Muscle of arm (tissue), 14 donors: Measurements from ENCODE around the gene RIMBP3B. TPM values are rescaled to one million over a fixed set of nuclear protein-coding genes. Genes with fewer than 3 reads are reported as not detected.
"Not testable (repeated sequence)": the region's sequence is repeated elsewhere in the genome, so short reads cannot be mapped to it uniquely, and the experiment has no call there.

Experiments
- DNase-seq: peaks from one replicate; pipeline ENCODE4 v3.0.0-alpha.2; 2013
- long read RNA-seq, 11 donors: transcript quantifications; one replicate each; lab custom pipeline, GENCODE V29; 2026
- polyA plus RNA-seq, 12 donors: library from polyadenylated mRNA; unstranded; fragments of 120-200 nt; gene quantifications; one replicate each; pipeline ENCODE4 v1.2.1, GENCODE V29; 2013; ENCODE audit not compliant: insufficient read length in 12 of 12

RIMBP3B gene, protein sequence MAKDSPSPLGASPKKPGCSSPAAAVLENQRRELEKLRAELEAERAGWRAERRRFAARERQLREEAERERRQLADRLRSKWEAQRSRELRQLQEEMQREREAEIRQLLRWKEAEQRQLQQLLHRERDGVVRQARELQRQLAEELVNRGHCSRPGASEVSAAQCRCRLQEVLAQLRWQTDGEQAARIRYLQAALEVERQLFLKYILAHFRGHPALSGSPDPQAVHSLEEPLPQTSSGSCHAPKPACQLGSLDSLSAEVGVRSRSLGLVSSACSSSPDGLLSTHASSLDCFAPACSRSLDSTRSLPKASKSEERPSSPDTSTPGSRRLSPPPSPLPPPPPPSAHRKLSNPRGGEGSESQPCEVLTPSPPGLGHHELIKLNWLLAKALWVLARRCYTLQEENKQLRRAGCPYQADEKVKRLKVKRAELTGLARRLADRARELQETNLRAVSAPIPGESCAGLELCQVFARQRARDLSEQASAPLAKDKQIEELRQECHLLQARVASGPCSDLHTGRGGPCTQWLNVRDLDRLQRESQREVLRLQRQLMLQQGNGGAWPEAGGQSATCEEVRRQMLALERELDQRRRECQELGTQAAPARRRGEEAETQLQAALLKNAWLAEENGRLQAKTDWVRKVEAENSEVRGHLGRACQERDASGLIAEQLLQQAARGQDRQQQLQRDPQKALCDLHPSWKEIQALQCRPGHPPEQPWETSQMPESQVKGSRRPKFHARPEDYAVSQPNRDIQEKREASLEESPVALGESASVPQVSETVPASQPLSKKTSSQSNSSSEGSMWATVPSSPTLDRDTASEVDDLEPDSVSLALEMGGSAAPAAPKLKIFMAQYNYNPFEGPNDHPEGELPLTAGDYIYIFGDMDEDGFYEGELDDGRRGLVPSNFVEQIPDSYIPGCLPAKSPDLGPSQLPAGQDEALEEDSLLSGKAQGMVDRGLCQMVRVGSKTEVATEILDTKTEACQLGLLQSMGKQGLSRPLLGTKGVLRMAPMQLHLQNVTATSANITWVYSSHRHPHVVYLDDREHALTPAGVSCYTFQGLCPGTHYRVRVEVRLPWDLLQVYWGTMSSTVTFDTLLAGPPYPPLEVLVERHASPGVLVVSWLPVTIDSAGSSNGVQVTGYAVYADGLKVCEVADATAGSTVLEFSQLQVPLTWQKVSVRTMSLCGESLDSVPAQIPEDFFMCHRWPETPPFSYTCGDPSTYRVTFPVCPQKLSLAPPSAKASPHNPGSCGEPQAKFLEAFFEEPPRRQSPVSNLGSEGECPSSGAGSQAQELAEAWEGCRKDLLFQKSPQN (N-terminal part only)
- polyA plus RNA-seq = under 1 TPM in 3 of 12 donors, not detected in 9; 0.05 to 0.13 (median 0.10) TPM
- long read RNA-seq, donor 1 = 0 reads
- long read RNA-seq, donor 2, full-length matches to known transcripts = 1 of 1 reads
- long read RNA-seq, donor 2, partial matches to known transcripts = 0 of 1 reads
- long read RNA-seq, donor 2, other reads (novel, unspliced or antisense) = 0 of 1 reads
- long read RNA-seq, donor 3, full-length matches to known transcripts = 1 of 1 reads
- long read RNA-seq, donor 3, partial matches to known transcripts = 0 of 1 reads
- long read RNA-seq, donor 3, other reads (novel, unspliced or antisense) = 0 of 1 reads
- long read RNA-seq, donor 4 = 0 reads
- long read RNA-seq, donor 5 = 0 reads
- long read RNA-seq, donor 6, full-length matches to known transcripts = 1 of 1 reads
- long read RNA-seq, donor 6, partial matches to known transcripts = 0 of 1 reads
- long read RNA-seq, donor 6, other reads (novel, unspliced or antisense) = 0 of 1 reads
- long read RNA-seq, donor 7, full-length matches to known transcripts = 1 of 1 reads
- long read RNA-seq, donor 7, partial matches to known transcripts = 0 of 1 reads
- long read RNA-seq, donor 7, other reads (novel, unspliced or antisense) = 0 of 1 reads
- long read RNA-seq, donor 8, full-length matches to known transcripts = 2 of 2 reads
- long read RNA-seq, donor 8, partial matches to known transcripts = 0 of 2 reads
- long read RNA-seq, donor 8, other reads (novel, unspliced or antisense) = 0 of 2 reads
- long read RNA-seq, donor 9 = 0 reads
- long read RNA-seq, donor 10 = 0 reads
- long read RNA-seq, donor 11 = 0 reads

DNA sequence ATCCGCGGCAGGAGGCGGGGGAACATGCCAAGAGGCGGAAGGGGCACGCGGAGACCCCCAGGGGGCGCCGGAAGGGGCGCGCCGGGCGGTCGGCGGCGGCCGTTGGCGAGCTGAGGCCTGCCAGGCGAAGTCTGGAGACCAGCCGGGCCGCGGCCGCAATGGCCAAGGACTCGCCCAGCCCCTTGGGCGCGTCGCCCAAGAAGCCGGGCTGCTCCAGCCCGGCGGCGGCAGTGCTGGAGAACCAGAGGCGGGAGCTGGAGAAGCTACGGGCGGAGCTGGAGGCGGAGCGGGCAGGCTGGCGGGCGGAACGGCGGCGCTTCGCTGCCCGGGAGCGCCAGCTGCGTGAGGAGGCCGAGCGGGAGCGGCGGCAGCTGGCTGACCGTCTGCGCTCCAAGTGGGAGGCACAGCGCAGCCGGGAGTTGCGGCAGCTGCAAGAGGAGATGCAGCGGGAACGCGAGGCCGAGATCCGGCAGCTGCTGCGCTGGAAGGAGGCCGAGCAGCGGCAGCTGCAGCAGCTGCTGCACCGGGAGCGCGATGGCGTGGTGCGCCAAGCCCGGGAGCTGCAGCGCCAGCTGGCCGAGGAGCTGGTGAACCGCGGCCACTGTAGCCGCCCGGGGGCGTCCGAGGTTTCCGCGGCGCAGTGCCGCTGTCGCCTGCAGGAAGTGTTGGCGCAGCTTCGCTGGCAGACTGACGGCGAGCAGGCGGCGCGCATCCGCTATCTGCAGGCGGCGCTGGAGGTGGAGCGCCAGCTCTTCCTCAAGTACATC lies at the start of gene RIMBP3B:
Gene RIMBP3B, plus strand, starts transcription at position 51 of the 767 bp plus-strand sequence. Its CDS starts 108 bp downstream, at position 159.
- DNase-seq = not testable (repeated sequence)

DNA sequence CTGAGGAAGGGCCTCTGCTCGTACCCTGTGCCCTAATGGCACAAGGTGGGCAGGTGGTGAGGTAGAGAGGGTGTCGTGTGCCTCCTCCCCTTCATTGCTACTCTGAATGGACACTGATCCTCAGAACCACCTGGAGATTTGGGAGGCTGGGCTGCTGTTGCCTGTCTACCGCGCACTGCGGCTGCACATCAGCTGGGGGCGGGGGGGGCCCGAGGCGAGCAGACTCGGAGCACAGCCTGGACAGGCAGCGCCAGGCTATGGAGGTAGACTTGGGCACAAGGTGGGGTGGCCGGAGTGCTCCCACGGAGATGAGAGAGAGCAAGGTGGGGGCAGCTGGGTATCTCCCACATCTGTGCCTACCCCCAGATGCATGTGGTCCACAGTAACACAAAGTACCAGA lies 26.0 kb upstream of the RIMBP3B start:
- DNase-seq = not testable (repeated sequence)

DNA sequence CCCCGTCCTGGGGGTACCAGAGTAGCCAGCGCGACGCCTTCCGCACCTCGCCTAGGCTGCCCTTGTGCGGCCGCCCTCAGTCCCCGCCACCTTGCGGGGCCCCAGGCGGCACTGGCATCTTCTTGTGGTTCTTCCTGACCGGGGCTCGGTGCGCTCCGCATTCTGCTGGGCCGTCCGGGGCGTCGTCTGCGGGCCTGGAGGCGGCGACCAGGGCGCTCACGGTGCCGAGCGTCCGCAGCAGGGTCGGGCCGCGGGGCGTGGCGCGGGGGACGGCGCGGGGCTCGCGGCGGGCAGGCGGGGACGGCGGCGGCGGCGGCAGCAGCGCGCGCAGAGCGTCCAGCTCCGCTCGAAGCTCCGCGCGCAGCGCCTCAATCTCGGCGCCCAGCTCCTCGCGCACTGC lies 23.0 kb upstream of the RIMBP3B start:
- DNase-seq = not testable (repeated sequence)

DNA sequence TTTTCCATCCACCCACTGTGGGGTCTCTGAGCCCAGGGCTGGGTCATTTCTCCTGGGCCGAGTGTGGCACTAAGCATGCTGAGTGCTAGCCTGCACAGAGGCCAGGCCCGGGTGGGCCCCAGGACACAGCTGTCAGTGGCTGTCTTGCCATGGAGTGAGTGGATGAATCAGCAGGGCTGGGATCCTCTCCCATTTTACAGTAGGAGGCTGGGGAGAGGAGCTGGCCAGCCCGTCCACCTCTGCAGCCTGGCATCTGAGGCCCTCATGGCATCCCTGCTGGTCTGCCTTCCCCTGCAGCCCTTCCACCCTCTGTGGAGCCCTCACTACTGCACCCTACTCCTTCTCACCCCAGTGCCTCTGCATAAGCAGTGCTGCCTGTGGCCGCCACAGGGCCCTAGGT lies 21.1 kb upstream of the RIMBP3B start:
- DNase-seq = not testable (repeated sequence)

DNA sequence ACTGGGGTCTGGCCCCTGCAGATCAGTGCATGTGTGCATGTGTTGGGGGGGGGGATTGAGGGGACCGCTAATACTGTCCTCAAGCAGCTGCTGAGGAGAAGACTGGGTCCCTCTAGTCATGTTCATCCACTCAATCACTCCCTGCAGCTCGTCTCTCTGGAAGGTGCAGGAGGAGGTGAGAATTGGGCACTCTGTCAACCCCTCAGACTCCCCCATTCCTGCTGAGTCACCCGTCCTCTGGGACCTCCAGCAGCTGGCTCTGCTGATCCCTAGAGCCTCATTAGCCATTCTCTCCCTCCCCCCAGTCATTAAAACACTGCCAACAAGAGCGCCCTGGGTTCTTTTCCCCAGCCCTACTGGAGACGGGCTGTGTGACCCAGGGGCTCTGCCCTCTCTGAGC lies 20.5 kb upstream of the RIMBP3B start:
- DNase-seq = not testable (repeated sequence)

DNA sequence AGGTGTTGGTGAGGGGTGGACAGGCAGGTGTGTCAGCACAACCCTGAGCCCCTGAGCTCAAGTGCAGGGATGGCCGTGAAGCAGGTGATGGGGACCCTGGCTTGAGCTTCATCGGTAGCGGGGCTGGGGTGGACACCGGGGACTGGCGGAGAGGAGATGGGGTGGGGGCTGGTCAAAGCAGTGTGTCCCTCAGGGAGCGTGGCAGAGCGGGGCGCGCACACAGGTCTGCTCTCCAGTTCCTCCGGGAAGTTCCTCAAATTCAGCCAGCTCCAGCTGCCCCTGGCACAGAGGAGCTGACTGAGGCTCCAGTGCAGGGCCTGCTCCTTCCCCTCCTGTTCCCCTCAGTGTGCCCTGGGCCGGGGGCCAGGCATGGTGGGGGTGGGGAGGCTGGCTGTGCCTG lies 19.7 kb upstream of the RIMBP3B start:
- DNase-seq = not testable (repeated sequence)

DNA sequence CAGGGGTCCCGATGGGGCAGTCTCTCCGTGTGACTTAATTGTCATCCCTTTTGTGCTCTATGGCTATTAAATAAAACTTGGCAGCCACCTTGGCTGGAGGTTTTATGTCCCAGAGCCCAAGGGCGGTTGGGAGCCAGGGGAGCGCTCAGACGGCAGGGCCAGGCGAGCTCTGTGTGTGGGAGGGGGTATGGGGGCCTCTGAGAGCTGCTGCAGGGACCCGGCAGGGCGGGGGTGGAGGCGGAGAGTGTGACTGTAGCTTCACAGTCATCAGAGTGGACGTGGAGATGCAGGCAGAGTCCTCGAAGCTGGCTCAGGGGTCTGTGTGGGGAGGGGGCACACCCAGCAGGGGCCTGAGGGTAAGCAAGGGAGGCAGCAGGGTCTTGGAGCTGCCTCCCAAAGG lies 19.2 kb upstream of the RIMBP3B start:
- not testable (repeated sequence) for DNase-seq

DNA sequence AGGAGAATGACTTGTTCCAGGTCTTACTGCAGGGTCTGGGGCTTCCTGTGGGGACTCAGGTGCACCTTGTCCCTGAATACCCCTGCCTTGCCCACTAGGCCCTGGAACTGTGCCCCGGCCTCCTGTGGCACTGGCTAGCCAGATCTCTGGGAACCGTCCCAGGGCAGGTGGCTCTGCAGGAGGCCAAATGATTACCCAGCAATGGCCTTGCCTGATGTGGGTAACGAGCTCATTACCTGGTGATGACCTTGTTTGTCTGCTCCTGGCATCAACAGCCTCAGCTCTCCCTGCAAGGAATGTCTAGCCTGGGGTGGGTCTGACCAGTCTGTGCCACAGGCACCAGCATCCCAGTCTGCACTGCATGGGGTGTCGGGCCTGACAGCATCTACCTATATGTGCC lies 18.2 kb upstream of the RIMBP3B start:
- not testable (repeated sequence) for DNase-seq

DNA sequence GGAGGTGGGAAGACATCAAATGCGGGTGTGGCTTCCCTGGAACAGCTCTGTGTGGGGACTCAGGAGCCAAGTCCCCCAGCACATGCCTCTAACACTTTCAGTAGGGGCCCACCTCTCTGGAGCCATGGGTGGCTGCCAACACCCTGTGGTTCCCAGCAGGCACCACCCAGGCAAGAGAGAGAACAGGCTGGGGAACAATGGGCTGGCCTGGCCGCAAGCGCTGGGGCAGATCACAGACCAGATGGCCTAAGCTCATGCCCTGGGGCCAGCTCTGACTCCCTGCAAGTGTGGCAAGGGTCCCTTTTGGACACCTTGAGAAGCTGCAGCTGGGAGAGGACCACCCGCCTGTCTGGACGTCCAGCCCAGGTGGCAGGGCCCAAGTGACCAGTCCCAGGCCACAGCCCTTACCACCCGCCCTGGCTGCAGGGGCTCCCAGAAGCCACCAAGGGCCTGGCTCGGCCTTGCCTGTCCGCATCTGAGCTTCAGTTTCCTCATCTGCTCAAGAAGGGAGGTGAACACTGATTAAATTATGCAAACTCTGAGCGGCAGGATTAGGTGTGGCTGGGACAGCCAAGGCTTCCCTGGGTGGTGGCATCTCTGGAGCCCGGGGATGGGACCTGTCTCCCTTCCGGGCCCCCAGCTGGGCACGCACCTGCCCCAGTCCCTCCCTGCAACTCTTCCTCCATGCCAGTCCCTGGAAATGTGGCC lies 14.8 kb upstream of the RIMBP3B start:
- not testable (repeated sequence) for DNase-seq

DNA sequence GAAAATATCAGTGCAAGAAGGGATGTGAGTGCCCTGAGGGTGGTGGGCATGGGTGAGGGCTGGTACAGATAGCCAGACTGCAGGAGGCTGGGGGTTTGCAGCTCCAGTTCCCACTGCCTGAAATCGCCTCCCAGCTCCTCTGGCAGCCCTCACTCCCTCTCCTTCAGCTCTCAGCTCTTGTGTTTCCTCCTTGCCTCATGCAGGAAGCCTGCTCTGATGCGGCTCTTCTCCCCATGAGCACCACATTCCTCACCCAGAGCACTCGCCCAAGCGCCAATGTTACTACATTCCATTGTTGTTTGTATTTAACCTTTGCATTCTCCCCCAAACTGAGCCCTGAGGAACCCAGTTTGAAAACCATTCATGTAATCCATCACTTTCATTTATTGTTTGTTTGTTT lies 7.7 kb upstream of the RIMBP3B start:
- DNase-seq = not testable (repeated sequence)

DNA sequence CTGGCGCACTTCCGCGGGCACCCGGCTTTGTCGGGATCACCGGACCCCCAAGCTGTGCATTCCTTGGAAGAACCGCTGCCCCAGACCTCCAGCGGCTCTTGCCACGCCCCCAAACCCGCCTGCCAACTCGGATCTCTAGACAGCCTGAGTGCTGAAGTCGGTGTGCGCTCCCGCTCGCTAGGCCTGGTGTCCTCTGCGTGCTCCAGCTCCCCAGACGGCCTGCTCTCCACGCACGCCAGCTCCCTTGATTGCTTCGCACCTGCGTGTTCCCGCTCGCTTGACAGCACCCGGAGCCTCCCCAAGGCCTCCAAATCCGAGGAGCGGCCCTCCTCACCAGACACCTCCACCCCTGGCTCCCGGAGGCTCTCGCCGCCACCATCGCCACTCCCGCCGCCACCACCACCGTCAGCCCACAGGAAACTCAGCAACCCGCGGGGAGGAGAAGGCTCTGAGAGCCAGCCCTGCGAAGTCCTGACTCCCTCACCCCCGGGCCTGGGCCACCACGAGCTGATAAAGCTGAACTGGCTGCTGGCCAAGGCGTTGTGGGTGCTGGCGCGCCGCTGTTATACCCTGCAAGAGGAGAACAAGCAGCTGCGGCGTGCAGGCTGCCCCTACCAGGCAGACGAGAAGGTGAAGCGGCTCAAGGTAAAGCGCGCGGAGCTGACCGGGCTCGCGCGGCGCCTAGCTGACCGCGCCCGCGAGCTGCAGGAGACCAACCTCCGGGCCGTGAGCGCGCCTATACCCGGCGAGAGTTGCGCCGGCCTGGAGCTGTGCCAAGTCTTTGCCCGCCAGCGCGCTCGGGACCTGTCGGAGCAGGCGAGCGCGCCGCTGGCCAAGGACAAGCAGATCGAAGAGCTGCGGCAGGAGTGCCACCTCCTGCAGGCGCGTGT lies 1.2 kb downstream of the RIMBP3B start:
- DNase-seq = not testable (repeated sequence)

DNA sequence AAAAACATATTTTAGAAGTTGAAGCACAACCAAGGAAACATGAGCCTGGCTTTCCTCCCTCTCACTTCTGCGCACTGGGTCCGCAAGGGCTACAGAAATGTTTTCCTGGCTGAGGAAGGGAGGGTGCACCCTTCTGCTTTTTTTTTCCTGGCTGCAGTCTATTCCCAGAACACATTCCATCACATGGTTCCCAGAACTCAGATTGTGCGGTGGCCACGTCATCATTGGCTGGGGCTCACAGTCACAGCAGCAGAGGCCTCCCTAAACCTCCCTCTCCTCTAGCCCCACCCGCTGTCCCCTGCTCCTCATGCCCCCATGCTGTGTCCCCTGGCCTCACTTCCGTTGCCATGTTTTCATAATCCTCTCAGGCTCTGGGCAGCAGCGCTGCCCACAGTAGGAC lies 5.9 kb downstream of the RIMBP3B start:
- not testable (repeated sequence) for DNase-seq

DNA sequence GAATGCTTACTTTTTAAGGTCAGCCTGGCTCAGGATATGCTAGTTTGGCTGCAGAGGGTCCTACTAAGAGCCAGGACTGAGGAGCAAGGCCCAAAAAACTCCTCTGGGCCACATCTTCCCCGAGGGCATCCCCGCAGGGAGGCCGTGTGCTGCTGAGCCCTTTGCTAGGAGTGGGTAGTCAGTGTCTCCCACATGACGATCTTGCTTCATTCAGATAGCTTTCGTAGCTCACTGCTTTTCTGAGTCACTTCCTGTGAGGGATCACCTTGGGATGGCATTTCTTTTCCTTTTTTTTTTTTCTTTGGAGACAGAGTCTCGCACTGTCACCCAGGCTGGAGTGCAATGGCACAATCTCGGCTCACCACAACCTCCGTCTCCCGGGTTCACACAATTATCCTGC lies 6.5 kb downstream of the RIMBP3B start:
- not testable (repeated sequence) for DNase-seq

DNA sequence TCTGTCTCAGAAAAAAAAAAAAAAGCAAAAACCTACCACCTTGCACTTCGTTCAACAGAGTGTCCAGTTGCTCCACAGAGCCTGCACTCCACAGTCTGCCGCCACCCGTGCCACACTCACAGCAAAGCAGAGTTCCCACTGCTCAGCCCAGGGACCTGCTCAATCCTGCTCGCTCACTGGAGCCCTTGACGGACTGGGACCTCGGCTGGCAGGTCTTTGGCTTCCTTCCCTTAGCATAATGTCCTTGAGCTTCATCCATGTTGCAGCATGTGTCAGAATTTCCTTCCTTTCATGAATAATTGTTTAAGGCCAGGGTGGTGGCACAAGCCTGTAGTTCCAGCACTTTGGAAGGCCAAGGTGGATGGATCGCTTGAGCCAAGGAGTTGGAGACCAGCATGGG lies 11.1 kb downstream of the RIMBP3B start:
- not testable (repeated sequence) for DNase-seq

DNA sequence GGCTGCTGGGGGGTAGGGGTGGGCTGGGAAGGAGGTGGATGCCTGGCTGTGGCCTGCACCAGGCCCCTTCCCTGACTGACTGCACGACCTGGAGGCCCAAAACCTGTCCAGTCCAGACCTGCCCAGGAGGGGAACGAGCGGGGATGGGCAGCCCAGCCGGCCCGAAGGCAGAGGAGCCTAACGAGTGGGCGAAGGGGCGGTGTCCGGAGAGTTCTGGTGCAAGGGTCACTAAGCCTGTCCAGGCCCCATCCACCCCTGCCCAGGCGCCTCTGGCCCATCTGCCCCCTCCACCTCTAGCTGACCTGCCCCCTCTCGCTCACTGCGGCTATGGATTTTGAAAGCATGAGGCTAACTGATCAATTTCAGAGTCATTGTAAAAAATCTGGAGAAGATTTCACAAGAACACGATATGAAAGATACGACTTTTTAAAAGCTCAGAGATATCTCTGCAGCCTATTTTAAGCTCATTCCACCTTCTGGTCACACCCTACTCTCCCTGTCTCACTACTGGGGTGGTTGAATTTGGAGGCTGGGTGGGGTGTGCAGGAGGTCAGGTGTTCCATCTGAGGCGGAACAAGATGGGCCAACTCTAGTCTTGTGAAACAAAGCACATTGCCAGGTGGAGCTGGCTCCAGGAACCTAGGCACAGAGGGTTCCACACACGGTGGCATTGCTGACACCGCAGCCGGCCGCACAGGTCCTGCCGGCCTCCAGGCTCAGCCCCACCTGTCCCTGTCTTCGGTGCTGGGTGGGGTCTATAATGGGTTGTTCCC lies 17.8 kb downstream of the RIMBP3B start:
- not testable (repeated sequence) for DNase-seq

DNA sequence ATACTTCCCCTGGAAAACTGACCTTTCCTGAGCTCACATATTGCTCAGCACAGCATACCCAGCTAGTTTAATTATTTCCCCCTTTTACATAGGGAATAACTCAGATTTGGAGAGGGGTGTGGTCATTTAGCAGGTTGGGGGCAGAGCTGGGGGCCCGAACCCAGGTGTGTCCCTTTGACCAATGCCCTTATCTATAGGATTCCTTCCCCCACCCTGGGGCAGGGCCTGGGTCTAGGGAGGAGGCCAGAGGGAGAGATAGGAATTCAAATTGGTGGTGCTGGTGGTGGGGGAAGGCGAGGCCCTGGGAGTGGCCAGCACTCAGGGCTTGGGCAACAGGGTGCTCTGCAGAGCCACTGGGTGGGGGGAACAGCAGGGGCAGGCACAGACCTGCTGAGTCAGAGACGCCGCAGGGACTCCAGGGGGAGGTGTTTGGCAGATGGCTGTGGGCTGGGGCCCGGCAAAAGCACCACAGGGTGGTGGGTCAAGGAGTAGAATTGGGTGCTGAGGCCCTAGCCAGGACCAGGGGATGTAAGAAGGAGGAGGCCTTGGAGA lies 19.3 kb downstream of the RIMBP3B start:
- DNase-seq = not testable (repeated sequence)
